Trophoblast cell (in vitro differentiated cells and primary cell): ENCODE results near the gene RERGL.

Experiments used
- DNase-seq, 2 donors: peaks; one replicate each; pipeline ENCODE4 v3.0.0-alpha.2; 2016
- H2AFZ ChIP-seq: 2 replicates; pipeline ENCODE4 v1.6.1; 2013; ENCODE audit warnings: low read length, moderate library complexity, mild to moderate bottlenecking; ENCODE audit not compliant: insufficient read depth, poor library complexity
- H2AK5ac ChIP-seq: 2 replicates; pipeline ENCODE4 v1.6.1; 2013; ENCODE audit warnings: mild to moderate bottlenecking, low read length
- H2BK120ac ChIP-seq: 2 replicates; pipeline ENCODE4 v1.6.1; 2013; ENCODE audit warnings: low read length, mild to moderate bottlenecking, moderate library complexity; ENCODE audit not compliant: insufficient read depth, poor library complexity
- H2BK12ac ChIP-seq: 2 replicates; pipeline ENCODE4 v1.6.1; 2013; ENCODE audit warnings: mild to moderate bottlenecking, low read length, moderate library complexity
- H2BK5ac ChIP-seq: 2 replicates; pipeline ENCODE4 v1.6.1; 2013; ENCODE audit warnings: low read length, low read depth, moderate library complexity, mild to moderate bottlenecking; ENCODE audit not compliant: poor library complexity
- H3K14ac ChIP-seq: 2 replicates; pipeline ENCODE4 v1.6.1; 2013; ENCODE audit warnings: mild to moderate bottlenecking, low read length
- H3K18ac ChIP-seq: 2 replicates; pipeline ENCODE4 v1.6.1; 2013; ENCODE audit warnings: mild to moderate bottlenecking, low read length
- H3K23ac ChIP-seq: 2 replicates; pipeline ENCODE4 v1.6.1; 2013; ENCODE audit warnings: low read length
- H3K27ac ChIP-seq: 2 replicates; pipeline ENCODE4 v1.5.1; 2013; ENCODE audit warnings: low read depth, mild to moderate bottlenecking, inconsistent platforms, low read length, moderate library complexity
- H3K27me3 ChIP-seq: 2 replicates; pipeline ENCODE4 v1.6.1; 2013; ENCODE audit warnings: inconsistent platforms, mild to moderate bottlenecking, low read length, moderate library complexity; ENCODE audit not compliant: insufficient read depth
- H3K36me3 ChIP-seq, 2 experiments: 1 replicate in 1 of 2; 2 replicates in 1 of 2; pipeline ENCODE4 v1.6.1; 2013; ENCODE audit warnings: low read length in 2 of 2, mild to moderate bottlenecking in 2 of 2, moderate library complexity in 1 of 2; ENCODE audit not compliant: insufficient read depth in 2 of 2, control insufficient read depth in 1 of 2
- H3K4ac ChIP-seq: 2 replicates; pipeline ENCODE4 v1.6.1; 2013; ENCODE audit warnings: low read depth, mild to moderate bottlenecking, low read length, moderate library complexity
- H3K4me1 ChIP-seq, 2 experiments: 1 replicate in 1 of 2; 2 replicates in 1 of 2; pipeline ENCODE4 v1.6.1; 2013; ENCODE audit warnings: low read length in 2 of 2, mild to moderate bottlenecking in 2 of 2, moderate library complexity in 1 of 2; ENCODE audit not compliant: insufficient read depth in 2 of 2, control insufficient read depth in 1 of 2
- H3K4me2 ChIP-seq: 2 replicates; pipeline ENCODE4 v1.6.1; 2013; ENCODE audit warnings: inconsistent platforms, mild to moderate bottlenecking, low read length, moderate library complexity
- H3K4me3 ChIP-seq: 2 replicates; pipeline ENCODE4 v1.5.1; 2013; ENCODE audit warnings: mild to moderate bottlenecking, low read depth, low read length, inconsistent platforms
- H3K79me1 ChIP-seq: one replicate; pipeline ENCODE4 v1.6.1; 2013; ENCODE audit warnings: low read length
- H3K79me2 ChIP-seq: 2 replicates; pipeline ENCODE4 v1.6.1; 2013; ENCODE audit warnings: low read length, mild to moderate bottlenecking; ENCODE audit not compliant: control insufficient read depth, insufficient read depth, poor library complexity
- H3K9ac ChIP-seq: 2 replicates; pipeline ENCODE4 v1.6.1; 2013; ENCODE audit warnings: mild to moderate bottlenecking, low read length
- H3K9me3 ChIP-seq: 2 replicates; pipeline ENCODE4 v1.6.1; 2013; ENCODE audit warnings: low read depth, mild to moderate bottlenecking, control low read depth, inconsistent platforms, low read length; ENCODE audit not compliant: insufficient read depth
- H4K12ac ChIP-seq: 2 replicates; pipeline ENCODE4 v1.6.1; 2013; ENCODE audit warnings: low read depth, mild to moderate bottlenecking, low read length, moderate library complexity
- H4K8ac ChIP-seq: 2 replicates; pipeline ENCODE4 v1.6.1; 2013; ENCODE audit warnings: low read depth, mild to moderate bottlenecking, low read length, moderate library complexity
- H4K91ac ChIP-seq: one replicate; pipeline ENCODE4 v1.6.1; 2013; ENCODE audit warnings: low read depth, mild to moderate bottlenecking, low read length, moderate library complexity
- WGBS: extraction: QIAGEN DNeasy Blood & Tissue Kit; methylation state at CpG from one replicate; pipeline ENCODE4 v1.1.7; 2013; ENCODE audit warnings: missing lambda C conversion rate; ENCODE audit not compliant: insufficient read length, insufficient coverage; ENCODE audit errors: extremely low coverage; 5-methylcytosine and 5-hydroxymethylcytosine counted together

Gene RERGL

GRCh38 chr12:18074001-18074400 lies 16.0 kb downstream of the RERGL start:
- Histone ChIP-seq H2AK5ac (no peak overlapping the region), H3K9me3 (no peaks in the 10 kb centered on the region), H2BK5ac (no peak overlapping the region), H2BK120ac (no peak overlapping the region), H3K14ac (no peak overlapping the region), H3K4me3 (no peak overlapping the region), H3K27ac (no peak overlapping the region), H3K9ac (no peak overlapping the region), H4K91ac (no peak overlapping the region), H3K4me2 (no peak overlapping the region), H4K8ac (no peak overlapping the region), H3K79me2 (no peaks in the 10 kb centered on the region), H4K12ac (no peak overlapping the region), H3K36me3 (no peaks in the 10 kb centered on the region), H3K18ac (no peak overlapping the region), H2AFZ (no peak overlapping the region), H3K79me1 (no peaks in the 10 kb centered on the region), H2BK12ac (no peak overlapping the region), H3K4me1 (no peaks in the 10 kb centered on the region), H3K23ac (no peak overlapping the region), H3K4ac (no peak overlapping the region), H3K27me3 (no peaks in the 10 kb centered on the region)
- no CpG with 5 or more reads among the region's 3 CpGs for WGBS
- DNase-seq: no peak

GRCh38 chr12:18072723-18073122 lies 17.3 kb downstream of the RERGL start:
- Histone ChIP-seq H4K12ac (no peak overlapping the region), H3K9ac (no peak overlapping the region), H3K9me3 (no peaks in the 10 kb centered on the region), H3K79me2 (no peaks in the 10 kb centered on the region), H3K23ac (no peak overlapping the region), H2BK12ac (no peak overlapping the region), H3K79me1 (no peaks in the 10 kb centered on the region), H3K27ac (no peak overlapping the region), H3K4ac (no peak overlapping the region), H2AK5ac (no peak overlapping the region), H2BK120ac (no peak overlapping the region), H2AFZ (no peak overlapping the region), H3K4me1 (no peaks in the 10 kb centered on the region), H3K4me3 (peak overlapping the region; percentile 4), H3K36me3 (no peaks in the 10 kb centered on the region), H4K8ac (no peak overlapping the region), H4K91ac (no peak overlapping the region), H2BK5ac (no peak overlapping the region), H3K27me3 (no peaks in the 10 kb centered on the region), H3K14ac (no peak overlapping the region), H3K18ac (no peak overlapping the region), H3K4me2 (no peak overlapping the region)
- no peak for DNase-seq
- WGBS: no CpG with 5 or more reads among the region's 14 CpGs

DNA sequence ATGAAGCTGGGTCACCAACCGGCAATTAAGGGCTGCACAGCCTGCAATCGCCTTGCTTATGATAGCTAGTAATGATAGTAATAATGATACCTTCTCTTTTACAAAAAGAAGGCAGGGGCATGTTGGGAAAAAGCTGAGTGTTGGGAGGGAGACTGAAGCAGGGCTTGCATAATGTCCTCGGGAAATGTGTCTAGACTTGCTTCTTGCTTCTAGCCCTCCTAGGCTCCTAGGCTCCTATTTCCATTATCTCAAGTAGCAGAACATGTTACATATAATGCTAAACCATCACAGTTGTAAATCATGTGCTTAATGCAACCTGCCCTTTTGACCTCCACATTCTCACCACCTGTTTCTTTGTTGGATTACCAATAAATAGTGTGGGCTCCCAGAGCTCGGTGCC lies 18.7 kb downstream of the RERGL start:
- Histone ChIP-seq H3K4me3 (no peak overlapping the region), H2BK120ac (no peak overlapping the region), H2BK5ac (no peak overlapping the region), H3K14ac (no peak overlapping the region), H4K8ac (no peak overlapping the region), H3K23ac (no peak overlapping the region), H3K36me3 (no peaks in the 10 kb centered on the region), H3K27ac (no peak overlapping the region), H3K79me1 (no peaks in the 10 kb centered on the region), H3K18ac (no peak overlapping the region), H2AFZ (no peak overlapping the region), H3K4ac (no peak overlapping the region), H4K12ac (no peak overlapping the region), H4K91ac (no peak overlapping the region), H2AK5ac (no peak overlapping the region), H2BK12ac (no peak overlapping the region), H3K9me3 (no peaks in the 10 kb centered on the region), H3K9ac (no peak overlapping the region), H3K79me2 (no peaks in the 10 kb centered on the region), H3K4me2 (no peak overlapping the region), H3K27me3 (no peaks in the 10 kb centered on the region), H3K4me1 (no peaks in the 10 kb centered on the region)
- no peak for DNase-seq
- WGBS: no CpG with 5 or more reads among the region's 4 CpGs

DNA sequence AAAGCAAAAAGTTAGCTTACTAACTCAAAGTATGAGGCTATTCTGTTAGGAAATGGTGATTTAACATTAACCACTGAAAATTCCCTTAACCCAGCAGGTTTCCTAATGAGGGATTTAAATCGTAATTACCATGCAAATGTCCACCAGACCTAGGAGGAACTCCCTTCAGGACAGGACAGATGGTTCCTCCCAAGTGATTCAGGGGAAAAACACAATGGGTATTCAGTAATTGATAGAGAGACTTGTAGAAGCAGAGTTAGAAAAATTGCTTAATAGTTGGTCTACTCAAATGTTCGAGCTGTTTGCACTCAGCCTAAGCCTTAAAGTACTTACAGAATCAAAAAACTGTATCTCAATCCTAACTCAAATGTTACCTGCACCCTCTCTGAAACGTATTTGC lies 21.6 kb downstream of the RERGL start:
- no peak overlapping the region for H2BK5ac ChIP-seq
- H3K4ac ChIP-seq: no peak overlapping the region
- peak in 1 of 2 donors; percentile 31 for DNase-seq
- no CpG with 5 or more reads among the region's 3 CpGs for WGBS
- no peaks in the 10 kb centered on the region for H3K36me3 ChIP-seq
- H3K79me2 ChIP-seq: no peaks in the 10 kb centered on the region
- no peaks in the 10 kb centered on the region for H3K79me1 ChIP-seq
- no peak overlapping the region for H4K12ac ChIP-seq
- H3K4me3 ChIP-seq: no peak overlapping the region
- H3K9me3 ChIP-seq: no peaks in the 10 kb centered on the region
- no peak overlapping the region for H2AFZ ChIP-seq
- H2AK5ac ChIP-seq: no peak overlapping the region
- H3K9ac ChIP-seq: no peak overlapping the region
- no peak overlapping the region for H4K91ac ChIP-seq
- H2BK12ac ChIP-seq: no peak overlapping the region
- H2BK120ac ChIP-seq: no peak overlapping the region
- H3K27ac ChIP-seq: no peak overlapping the region
- no peak overlapping the region for H4K8ac ChIP-seq
- no peak overlapping the region for H3K14ac ChIP-seq
- no peak overlapping the region for H3K4me2 ChIP-seq
- no peaks in the 10 kb centered on the region for H3K4me1 ChIP-seq
- no peak overlapping the region for H3K23ac ChIP-seq
- no peaks in the 10 kb centered on the region for H3K27me3 ChIP-seq
- H3K18ac ChIP-seq: no peak overlapping the region
